GM19395 (cell line): ENCODE results near the gene LNX1.

ENCODE experiments used
- ATAC-seq: cut with Tn5 transposase; IDR thresholded peaks from one replicate; pipeline ENCODE4 v1.9.1; 2021; ENCODE audit warnings: mild to moderate bottlenecking, moderate library complexity; ENCODE audit not compliant: unreplicated experiment

Gene LNX1

GRCh38 chr4:53601251-53601764 is 10.0 kb upstream of the LNX1 start:
- peak; percentile 76 for ATAC-seq

GRCh38 chr4:53599632-53600031 is 8.3 kb upstream of the LNX1 start:
- peak; percentile 58 for ATAC-seq

- no peak for ATAC-seq
Measured at GRCh38 chr4:53598901-53599300, 7.6 kb upstream of the LNX1 start.

- ATAC-seq, result no peak
Measured at GRCh38 chr4:53598483-53598882, 7.2 kb upstream of the LNX1 start.

GRCh38 chr4:53596901-53597300 is 5.6 kb upstream of the LNX1 start:
- no peak for ATAC-seq

- no peak for ATAC-seq
Measured at GRCh38 chr4:53595834-53596233, 4.5 kb upstream of the LNX1 start.

- no peak for ATAC-seq
Measured at GRCh38 chr4:53595204-53595603, 3.9 kb upstream of the LNX1 start.

GRCh38 chr4:53593765-53594164 is 2.5 kb upstream of the LNX1 start:
- ATAC-seq, result no peak

- ATAC-seq, result no peak
Measured at GRCh38 chr4:53592686-53593501, 1.6 kb upstream of the LNX1 start.

GRCh38 chr4:53592122-53592521 is 836 bp upstream of the LNX1 start:
- ATAC-seq, result no peak

- no peak for ATAC-seq
Measured at GRCh38 chr4:53590187-53590586, 1.1 kb downstream of the LNX1 start.

- no peak for ATAC-seq
Measured at GRCh38 chr4:53589511-53589910, 1.8 kb downstream of the LNX1 start.

GRCh38 chr4:53587135-53587534 is 4.2 kb downstream of the LNX1 start:
- no peak for ATAC-seq

- no peak for ATAC-seq
Measured at GRCh38 chr4:53586121-53586816, 5.0 kb downstream of the LNX1 start.

- ATAC-seq, result no peak
Measured at GRCh38 chr4:53584658-53585057, 6.6 kb downstream of the LNX1 start.

GRCh38 chr4:53583513-53583912 is 7.8 kb downstream of the LNX1 start:
- no peak for ATAC-seq

GRCh38 chr4:53582194-53582593 is 9.1 kb downstream of the LNX1 start:
- no peak for ATAC-seq

- no peak for ATAC-seq
Measured at GRCh38 chr4:53580274-53580673, 11.0 kb downstream of the LNX1 start.

- no peak for ATAC-seq
Measured at GRCh38 chr4:53579826-53580225, 11.5 kb downstream of the LNX1 start.

- no peak for ATAC-seq
Measured at GRCh38 chr4:53576676-53577372, 14.5 kb downstream of the LNX1 start.

GRCh38 chr4:53576071-53576617 is 15.1 kb downstream of the LNX1 start:
- no peak for ATAC-seq
